SK-N-SH (cell line): ENCODE results near the gene IFNLR1.

Experiments
- EP300 ChIP-seq, 2 experiments: IDR thresholded peaks; 2 replicates each; pipeline versions ENCODE4 v1.4.0 to v1.6.1; 2012; ENCODE audit warnings: borderline replicate concordance in 1 of 2, low read depth in 1 of 2, low read length in 1 of 2
- EZH2phosphoT487 ChIP-seq: fragments of 200-600 bp; sonication (generic); IDR thresholded peaks from 2 replicates; pipeline ENCODE4 v1.6.1; 2017; ENCODE audit warnings: low read depth, mixed run types, mild to moderate bottlenecking, antibody characterized with exemption, moderate library complexity, borderline replicate concordance
- POLR2AphosphoS5 ChIP-seq: IDR thresholded peaks from 2 replicates; pipeline ENCODE4 v1.6.1; 2012; ENCODE audit warnings: low read depth, low read length
- RFX5 ChIP-seq: IDR thresholded peaks from 2 replicates; pipeline ENCODE4 v1.6.1; 2012; ENCODE audit warnings: mild to moderate bottlenecking, improper control_type of control experiment, low read length
- TEAD4 ChIP-seq: IDR thresholded peaks from 2 replicates; pipeline ENCODE4 v1.4.0; 2012; ENCODE audit warnings: mild to moderate bottlenecking, borderline replicate concordance; ENCODE audit not compliant: insufficient read depth
- TF ChIP-seq, protein P1 (sequence below): fragments of 200-600 bp; sonication (generic); IDR thresholded peaks from 2 replicates; pipeline ENCODE4 v1.6.1; 2017; ENCODE audit warnings: antibody characterized with exemption, mild to moderate bottlenecking, moderate library complexity
- TF ChIP-seq, protein P2 (sequence below): IDR thresholded peaks from 2 replicates; pipeline ENCODE4 v1.4.0; 2012; ENCODE audit warnings: low read depth, borderline replicate concordance
- TF ChIP-seq, protein P3 (sequence below): IDR thresholded peaks from 2 replicates; pipeline ENCODE4 v1.4.0; 2012; ENCODE audit warnings: low read depth
- TF ChIP-seq, protein P4 (sequence below): fragments of 150-350 bp; IDR thresholded peaks from 2 replicates; pipeline ENCODE4 v1.6.1; 2017; ENCODE audit warnings: antibody characterized with exemption, low read length, low read depth, borderline replicate concordance
- TF ChIP-seq, protein P5 (sequence below): IDR thresholded peaks from 2 replicates; pipeline ENCODE4; 2012
- TF ChIP-seq, protein P6 (sequence below): IDR thresholded peaks from 2 replicates; pipeline ENCODE4 v1.4.0; 2012; ENCODE audit warnings: low read depth, borderline replicate concordance

DNA sequence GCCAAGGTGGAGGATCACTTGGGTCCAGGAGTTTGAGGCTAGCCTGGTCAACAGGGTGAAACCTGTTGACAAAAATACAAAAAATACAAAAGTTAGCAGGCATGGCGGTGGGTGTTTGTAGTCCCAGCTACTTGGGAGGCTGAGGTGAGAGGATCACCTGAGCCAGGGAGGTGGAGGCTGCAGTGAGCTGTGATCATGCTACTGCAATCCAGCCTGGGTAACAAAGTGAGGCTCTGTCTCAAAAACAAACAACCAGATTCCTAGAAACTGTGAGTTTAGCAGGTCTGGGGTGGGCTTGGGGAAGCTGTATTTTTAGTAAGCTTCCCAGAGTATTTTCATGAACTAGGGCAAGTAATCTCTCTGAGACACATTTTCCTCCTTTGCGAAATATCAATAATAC is 70.0 kb downstream of the IFNLR1 start:
- TF ChIP-seq, protein P1, sequence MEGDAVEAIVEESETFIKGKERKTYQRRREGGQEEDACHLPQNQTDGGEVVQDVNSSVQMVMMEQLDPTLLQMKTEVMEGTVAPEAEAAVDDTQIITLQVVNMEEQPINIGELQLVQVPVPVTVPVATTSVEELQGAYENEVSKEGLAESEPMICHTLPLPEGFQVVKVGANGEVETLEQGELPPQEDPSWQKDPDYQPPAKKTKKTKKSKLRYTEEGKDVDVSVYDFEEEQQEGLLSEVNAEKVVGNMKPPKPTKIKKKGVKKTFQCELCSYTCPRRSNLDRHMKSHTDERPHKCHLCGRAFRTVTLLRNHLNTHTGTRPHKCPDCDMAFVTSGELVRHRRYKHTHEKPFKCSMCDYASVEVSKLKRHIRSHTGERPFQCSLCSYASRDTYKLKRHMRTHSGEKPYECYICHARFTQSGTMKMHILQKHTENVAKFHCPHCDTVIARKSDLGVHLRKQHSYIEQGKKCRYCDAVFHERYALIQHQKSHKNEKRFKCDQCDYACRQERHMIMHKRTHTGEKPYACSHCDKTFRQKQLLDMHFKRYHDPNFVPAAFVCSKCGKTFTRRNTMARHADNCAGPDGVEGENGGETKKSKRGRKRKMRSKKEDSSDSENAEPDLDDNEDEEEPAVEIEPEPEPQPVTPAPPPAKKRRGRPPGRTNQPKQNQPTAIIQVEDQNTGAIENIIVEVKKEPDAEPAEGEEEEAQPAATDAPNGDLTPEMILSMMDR: no peak
- TF ChIP-seq, protein P2, sequence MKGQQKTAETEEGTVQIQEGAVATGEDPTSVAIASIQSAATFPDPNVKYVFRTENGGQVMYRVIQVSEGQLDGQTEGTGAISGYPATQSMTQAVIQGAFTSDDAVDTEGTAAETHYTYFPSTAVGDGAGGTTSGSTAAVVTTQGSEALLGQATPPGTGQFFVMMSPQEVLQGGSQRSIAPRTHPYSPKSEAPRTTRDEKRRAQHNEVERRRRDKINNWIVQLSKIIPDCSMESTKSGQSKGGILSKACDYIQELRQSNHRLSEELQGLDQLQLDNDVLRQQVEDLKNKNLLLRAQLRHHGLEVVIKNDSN: no peak
- TF ChIP-seq, protein P3, sequence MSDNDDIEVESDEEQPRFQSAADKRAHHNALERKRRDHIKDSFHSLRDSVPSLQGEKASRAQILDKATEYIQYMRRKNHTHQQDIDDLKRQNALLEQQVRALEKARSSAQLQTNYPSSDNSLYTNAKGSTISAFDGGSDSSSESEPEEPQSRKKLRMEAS: no peak
- TF ChIP-seq, protein P4, sequence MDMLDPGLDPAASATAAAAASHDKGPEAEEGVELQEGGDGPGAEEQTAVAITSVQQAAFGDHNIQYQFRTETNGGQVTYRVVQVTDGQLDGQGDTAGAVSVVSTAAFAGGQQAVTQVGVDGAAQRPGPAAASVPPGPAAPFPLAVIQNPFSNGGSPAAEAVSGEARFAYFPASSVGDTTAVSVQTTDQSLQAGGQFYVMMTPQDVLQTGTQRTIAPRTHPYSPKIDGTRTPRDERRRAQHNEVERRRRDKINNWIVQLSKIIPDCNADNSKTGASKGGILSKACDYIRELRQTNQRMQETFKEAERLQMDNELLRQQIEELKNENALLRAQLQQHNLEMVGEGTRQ: no peak
- TF ChIP-seq POLR2AphosphoS5 (no peak), RFX5 (no peak), EZH2phosphoT487 (no peak), EP300 (IDR thresholded peaks at IDR 0.05; ENCODE audit: borderline replicate concordance in 1 of 2, low read depth in 1 of 2, low read length in 1 of 2) (no peak), TEAD4 (no peak)
- TF ChIP-seq, protein P5, sequence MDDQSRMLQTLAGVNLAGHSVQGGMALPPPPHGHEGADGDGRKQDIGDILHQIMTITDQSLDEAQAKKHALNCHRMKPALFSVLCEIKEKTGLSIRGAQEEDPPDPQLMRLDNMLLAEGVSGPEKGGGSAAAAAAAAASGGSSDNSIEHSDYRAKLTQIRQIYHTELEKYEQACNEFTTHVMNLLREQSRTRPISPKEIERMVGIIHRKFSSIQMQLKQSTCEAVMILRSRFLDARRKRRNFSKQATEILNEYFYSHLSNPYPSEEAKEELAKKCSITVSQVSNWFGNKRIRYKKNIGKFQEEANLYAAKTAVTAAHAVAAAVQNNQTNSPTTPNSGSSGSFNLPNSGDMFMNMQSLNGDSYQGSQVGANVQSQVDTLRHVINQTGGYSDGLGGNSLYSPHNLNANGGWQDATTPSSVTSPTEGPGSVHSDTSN: no peak
- TF ChIP-seq, protein P6, sequence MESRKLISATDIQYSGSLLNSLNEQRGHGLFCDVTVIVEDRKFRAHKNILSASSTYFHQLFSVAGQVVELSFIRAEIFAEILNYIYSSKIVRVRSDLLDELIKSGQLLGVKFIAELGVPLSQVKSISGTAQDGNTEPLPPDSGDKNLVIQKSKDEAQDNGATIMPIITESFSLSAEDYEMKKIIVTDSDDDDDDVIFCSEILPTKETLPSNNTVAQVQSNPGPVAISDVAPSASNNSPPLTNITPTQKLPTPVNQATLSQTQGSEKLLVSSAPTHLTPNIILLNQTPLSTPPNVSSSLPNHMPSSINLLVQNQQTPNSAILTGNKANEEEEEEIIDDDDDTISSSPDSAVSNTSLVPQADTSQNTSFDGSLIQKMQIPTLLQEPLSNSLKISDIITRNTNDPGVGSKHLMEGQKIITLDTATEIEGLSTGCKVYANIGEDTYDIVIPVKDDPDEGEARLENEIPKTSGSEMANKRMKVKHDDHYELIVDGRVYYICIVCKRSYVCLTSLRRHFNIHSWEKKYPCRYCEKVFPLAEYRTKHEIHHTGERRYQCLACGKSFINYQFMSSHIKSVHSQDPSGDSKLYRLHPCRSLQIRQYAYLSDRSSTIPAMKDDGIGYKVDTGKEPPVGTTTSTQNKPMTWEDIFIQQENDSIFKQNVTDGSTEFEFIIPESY: no peak
